ENCODE measurements around the gene NDUFA12.

Gene NDUFA12

GRCh38 chr12:94977766-94978468 is 25.6 kb downstream of the NDUFA12 start:
- no peak overlapping the region for H3K4me2 ChIP-seq (ENCODE audit: low read depth, low read length)
- H3K36me3 ChIP-seq (replicated peaks; ENCODE audit: insufficient read depth, low read length) = no peaks in the 10 kb centered on the region; the same call in 1 of the 2 replicates
- no peak overlapping the region for H3K9ac ChIP-seq (ENCODE audit: low read length)
- H2AFZ ChIP-seq (ENCODE audit: low read length) = no peak overlapping the region
- no peak for DNase-seq
- H3F3A ChIP-seq (ENCODE audit: insufficient read depth, low read length) = no peaks in the 10 kb centered on the region
- H4K20me1 ChIP-seq (ENCODE audit: insufficient read depth, low read length) = peaks cover 3% of the 10 kb centered on the region; the same call in 1 of the 2 replicates
- H3K4me3 ChIP-seq (ENCODE audit: low read length) = no peak overlapping the region
- no peak for TF ChIP-seq EZH2phosphoT487 (IDR thresholded peaks at IDR 0.05; ENCODE audit: low read length)
- no peak for TF ChIP-seq EZH2 (optimal IDR thresholded peaks at IDR 0.05; ENCODE audit: low read depth, low read length)
- no peaks in the 10 kb centered on the region for H3K27me3 ChIP-seq (replicated peaks; ENCODE audit: insufficient read depth, low read length)
- peaks cover 28% of the 10 kb centered on the region for H3K79me2 ChIP-seq (ENCODE audit: low read length)
- H3K9me3 ChIP-seq (replicated peaks; ENCODE audit: insufficient read depth, low read length) = no peaks in the 10 kb centered on the region
- no peaks in the 10 kb centered on the region for H3K4me1 ChIP-seq (ENCODE audit: low read length)
- H3K27ac ChIP-seq (ENCODE audit: low read length) = no peak overlapping the region
- H3K9me2 ChIP-seq (replicated peaks; ENCODE audit: insufficient read depth, low read length) = no peaks in the 10 kb centered on the region

GRCh38 chr12:94973221-94973620 is 30.3 kb downstream of the NDUFA12 start:
- no peak overlapping the region for H3K9ac ChIP-seq (ENCODE audit: low read length)
- 0 out of 2 replicates have a peak, but pooled peaks cover 3% of the 10 kb centered on the region for H3K36me3 ChIP-seq (replicated peaks; ENCODE audit: insufficient read depth, low read length)
- no peaks in the 10 kb centered on the region for H3F3A ChIP-seq (ENCODE audit: insufficient read depth, low read length)
- H3K9me3 ChIP-seq (replicated peaks; ENCODE audit: insufficient read depth, low read length) = no peaks in the 10 kb centered on the region
- H3K4me3 ChIP-seq (ENCODE audit: low read length) = no peak overlapping the region
- H3K4me2 ChIP-seq (ENCODE audit: low read depth, low read length) = no peak overlapping the region
- peaks cover 14% of the 10 kb centered on the region; the same call in 1 of the 2 replicates for H3K79me2 ChIP-seq (ENCODE audit: low read length)
- no peaks in the 10 kb centered on the region for H3K4me1 ChIP-seq (ENCODE audit: low read length)
- no peak for DNase-seq
- no peak overlapping the region for H3K27ac ChIP-seq (ENCODE audit: low read length)
- H3K9me2 ChIP-seq (replicated peaks; ENCODE audit: insufficient read depth, low read length) = no peaks in the 10 kb centered on the region
- no peaks in the 10 kb centered on the region for H3K27me3 ChIP-seq (replicated peaks; ENCODE audit: insufficient read depth, low read length)
- H4K20me1 ChIP-seq (ENCODE audit: insufficient read depth, low read length) = peaks cover 3% of the 10 kb centered on the region; the same call in 1 of the 2 replicates
- H2AFZ ChIP-seq (ENCODE audit: low read length) = no peak overlapping the region
- TF ChIP-seq EZH2 (optimal IDR thresholded peaks at IDR 0.05; ENCODE audit: low read depth, low read length) (no peak), EZH2phosphoT487 (IDR thresholded peaks at IDR 0.05; ENCODE audit: low read length) (no peak), CTCF (IDR thresholded peaks at IDR 0.05; ENCODE audit: low read length) (no peak)

GRCh38 chr12:94972795-94973194 is 30.7 kb downstream of the NDUFA12 start:
- H3K4me2 ChIP-seq (ENCODE audit: low read depth, low read length) = no peak overlapping the region
- no peak for DNase-seq
- no peak overlapping the region for H3K9ac ChIP-seq (ENCODE audit: low read length)
- H3K9me3 ChIP-seq (replicated peaks; ENCODE audit: insufficient read depth, low read length) = no peaks in the 10 kb centered on the region
- no peaks in the 10 kb centered on the region for H3K9me2 ChIP-seq (replicated peaks; ENCODE audit: insufficient read depth, low read length)
- peaks cover 3% of the 10 kb centered on the region; the same call in 1 of the 2 replicates for H4K20me1 ChIP-seq (ENCODE audit: insufficient read depth, low read length)
- H2AFZ ChIP-seq (ENCODE audit: low read length) = no peak overlapping the region
- no peak overlapping the region for H3K27ac ChIP-seq (ENCODE audit: low read length)
- TF ChIP-seq CTCF (IDR thresholded peaks at IDR 0.05; ENCODE audit: low read length) = no peak
- TF ChIP-seq EZH2phosphoT487 (IDR thresholded peaks at IDR 0.05; ENCODE audit: low read length) = no peak
- TF ChIP-seq EZH2 (optimal IDR thresholded peaks at IDR 0.05; ENCODE audit: low read depth, low read length) = no peak
- no peaks in the 10 kb centered on the region for H3K4me1 ChIP-seq (ENCODE audit: low read length)
- peaks cover 10% of the 10 kb centered on the region; the same call in 1 of the 2 replicates for H3K79me2 ChIP-seq (ENCODE audit: low read length)
- H3K36me3 ChIP-seq (replicated peaks; ENCODE audit: insufficient read depth, low read length) = 0 out of 2 replicates have a peak, but pooled peaks cover 3% of the 10 kb centered on the region
- no peaks in the 10 kb centered on the region for H3K27me3 ChIP-seq (replicated peaks; ENCODE audit: insufficient read depth, low read length)
- no peaks in the 10 kb centered on the region for H3F3A ChIP-seq (ENCODE audit: insufficient read depth, low read length)
- H3K4me3 ChIP-seq (ENCODE audit: low read length) = no peak overlapping the region

- Histone ChIP-seq H4K20me1 (ENCODE audit: insufficient read depth, low read length) (peaks cover 3% of the 10 kb centered on the region; the same call in 1 of the 2 replicates), H3K9ac (ENCODE audit: low read length) (no peak overlapping the region), H3K79me2 (ENCODE audit: low read length) (peaks cover 9% of the 10 kb centered on the region; the same call in 1 of the 2 replicates), H3K9me3 (replicated peaks; ENCODE audit: insufficient read depth, low read length) (no peaks in the 10 kb centered on the region), H3K27me3 (replicated peaks; ENCODE audit: insufficient read depth, low read length) (no peaks in the 10 kb centered on the region), H2AFZ (ENCODE audit: low read length) (no peak overlapping the region), H3K36me3 (replicated peaks; ENCODE audit: insufficient read depth, low read length) (0 out of 2 replicates have a peak, but pooled peaks cover 3% of the 10 kb centered on the region), H3K9me2 (replicated peaks; ENCODE audit: insufficient read depth, low read length) (no peaks in the 10 kb centered on the region), H3K4me1 (ENCODE audit: low read length) (no peaks in the 10 kb centered on the region), H3F3A (ENCODE audit: insufficient read depth, low read length) (no peaks in the 10 kb centered on the region), H3K27ac (ENCODE audit: low read length) (no peak overlapping the region), H3K4me3 (ENCODE audit: low read length) (no peak overlapping the region), H3K4me2 (ENCODE audit: low read depth, low read length) (no peak overlapping the region)
- no peak for TF ChIP-seq CTCF (IDR thresholded peaks at IDR 0.05; ENCODE audit: low read length)
- no peak for TF ChIP-seq EZH2phosphoT487 (IDR thresholded peaks at IDR 0.05; ENCODE audit: low read length)
- no peak for TF ChIP-seq EZH2 (optimal IDR thresholded peaks at IDR 0.05; ENCODE audit: low read depth, low read length)
- no peak for DNase-seq
Measured at GRCh38 chr12:94971923-94972322, 31.6 kb downstream of the NDUFA12 start.

All from MM.1S (cell line).